ENCODE results near the gene PSMD11. TPM values are rescaled to one million over a fixed set of nuclear protein-coding genes. Genes with fewer than 3 reads are reported as not detected.
A peak's percentile ranks its signal among the peaks of the same experiment; 100 is the strongest.
"Not testable (repeated sequence)": the region's sequence is repeated elsewhere in the genome, so short reads cannot be mapped to it uniquely, and the experiment has no call there.

PSMD11 gene
- total RNA-seq, 2 experiments from 2014 or later, result 81.0 to 137 TPM

DNA sequence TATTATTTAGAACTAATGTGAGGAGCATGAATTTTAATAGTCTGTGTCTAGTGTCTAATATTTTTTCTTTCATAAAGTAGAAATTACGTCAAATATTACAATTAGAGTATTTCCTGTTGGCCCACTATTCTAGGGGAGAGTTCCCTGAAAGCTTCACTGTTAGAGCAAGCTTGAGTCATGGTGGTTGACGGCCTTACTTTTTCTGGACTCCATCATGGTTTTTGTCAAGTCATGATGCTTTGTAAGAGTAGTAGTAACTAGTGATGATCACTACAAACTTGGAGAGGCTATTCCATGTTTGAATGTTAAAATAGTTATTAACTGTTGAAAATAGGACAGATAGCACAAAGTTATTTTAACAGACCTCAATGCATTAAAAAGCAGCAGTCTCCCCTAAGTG is 1.7 kb downstream of the PSMD11 start:
- Histone ChIP-seq H3K4me3 (ENCODE audit: low read depth, low read length, poor library complexity, severe bottlenecking) (peak overlapping the region; percentile 99), H3K9me3 (ENCODE audit: low read length) (no peaks in the 10 kb centered on the region), H3K4me1 (ENCODE audit: insufficient read depth, low read length, poor library complexity, severe bottlenecking) (peaks cover 25% of the 10 kb centered on the region), H3K36me3 (ENCODE audit: insufficient read depth, low read length) (peaks cover 54% of the 10 kb centered on the region), H3K9me2 (ENCODE audit: insufficient read depth, low read length) (no peaks in the 10 kb centered on the region), H3K27ac (ENCODE audit: low read depth, low read length, poor library complexity, severe bottlenecking) (no peak overlapping the region), H3K4me2 (ENCODE audit: low read length) (peak overlapping the region; percentile 91), H2AFZ (ENCODE audit: low read length) (no peak overlapping the region), H3K79me2 (ENCODE audit: insufficient read depth, low read depth, low read length) (peaks cover 56% of the 10 kb centered on the region), H4K20me1 (ENCODE audit: insufficient read depth, low read length) (peaks cover 22% of the 10 kb centered on the region; the same call in 1 of the 2 replicates)
- ChIA-PET POLR2A (interaction anchor here (0.6 kb wide), 1 partner anchor 23 kb away, joined by 3 read pairs; no protein-coding TSS in a partner anchor), CTCF (ENCODE audit: unreplicated experiment) (no interaction called here)
- DNase-seq (ENCODE audit: low spot score), result peak; percentile 11
- TF ChIP-seq, protein P1, sequence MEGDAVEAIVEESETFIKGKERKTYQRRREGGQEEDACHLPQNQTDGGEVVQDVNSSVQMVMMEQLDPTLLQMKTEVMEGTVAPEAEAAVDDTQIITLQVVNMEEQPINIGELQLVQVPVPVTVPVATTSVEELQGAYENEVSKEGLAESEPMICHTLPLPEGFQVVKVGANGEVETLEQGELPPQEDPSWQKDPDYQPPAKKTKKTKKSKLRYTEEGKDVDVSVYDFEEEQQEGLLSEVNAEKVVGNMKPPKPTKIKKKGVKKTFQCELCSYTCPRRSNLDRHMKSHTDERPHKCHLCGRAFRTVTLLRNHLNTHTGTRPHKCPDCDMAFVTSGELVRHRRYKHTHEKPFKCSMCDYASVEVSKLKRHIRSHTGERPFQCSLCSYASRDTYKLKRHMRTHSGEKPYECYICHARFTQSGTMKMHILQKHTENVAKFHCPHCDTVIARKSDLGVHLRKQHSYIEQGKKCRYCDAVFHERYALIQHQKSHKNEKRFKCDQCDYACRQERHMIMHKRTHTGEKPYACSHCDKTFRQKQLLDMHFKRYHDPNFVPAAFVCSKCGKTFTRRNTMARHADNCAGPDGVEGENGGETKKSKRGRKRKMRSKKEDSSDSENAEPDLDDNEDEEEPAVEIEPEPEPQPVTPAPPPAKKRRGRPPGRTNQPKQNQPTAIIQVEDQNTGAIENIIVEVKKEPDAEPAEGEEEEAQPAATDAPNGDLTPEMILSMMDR (conservative IDR thresholded peaks at IDR 0.05; ENCODE audit: low read length), result no peak
- TF ChIP-seq EZH2phosphoT487 (IDR thresholded peaks at IDR 0.05; ENCODE audit: borderline replicate concordance, low read depth, low read length), result no peak
- BruUV-seq (replicated peaks), result no TSS peak
- intact Hi-C loops (cut with micrococcal nuclease; ENCODE audit: unreplicated experiment), result no loop called here

DNA sequence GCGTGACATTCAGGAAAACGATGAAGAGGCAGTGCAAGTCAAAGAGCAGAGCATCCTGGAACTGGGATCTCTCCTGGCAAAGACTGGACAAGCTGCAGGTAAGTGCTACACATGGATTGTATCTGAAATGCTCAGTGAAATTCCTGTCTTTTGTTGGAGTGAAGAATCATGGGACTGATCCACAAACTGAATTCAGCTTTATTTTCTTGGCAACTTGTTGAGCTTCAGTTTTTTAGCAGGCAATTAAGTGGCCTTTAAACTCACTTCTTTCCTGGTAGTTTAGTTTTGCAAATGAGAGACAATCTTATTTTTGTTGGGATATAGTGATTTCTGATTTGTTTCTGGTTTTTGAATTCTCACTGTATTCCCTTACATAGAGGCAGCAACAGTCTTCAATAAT is 2.6 kb downstream of the PSMD11 start:
- peaks cover 65% of the 10 kb centered on the region for H3K79me2 ChIP-seq (ENCODE audit: insufficient read depth, low read depth, low read length)
- peaks cover 22% of the 10 kb centered on the region; the same call in 1 of the 2 replicates for H4K20me1 ChIP-seq (ENCODE audit: insufficient read depth, low read length)
- no peaks in the 10 kb centered on the region for H3K9me3 ChIP-seq (ENCODE audit: low read length)
- H2AFZ ChIP-seq (ENCODE audit: low read length), result no peak overlapping the region
- peak overlapping the region; percentile 99 for H3K4me3 ChIP-seq (ENCODE audit: low read depth, low read length, poor library complexity, severe bottlenecking)
- H3K36me3 ChIP-seq (ENCODE audit: insufficient read depth, low read length), result peaks cover 64% of the 10 kb centered on the region
- peaks cover 25% of the 10 kb centered on the region for H3K4me1 ChIP-seq (ENCODE audit: insufficient read depth, low read length, poor library complexity, severe bottlenecking)
- no peak overlapping the region for H3K27ac ChIP-seq (ENCODE audit: low read depth, low read length, poor library complexity, severe bottlenecking)
- TF ChIP-seq, protein P1 (conservative IDR thresholded peaks at IDR 0.05; ENCODE audit: low read length), result no peak
- no peak for TF ChIP-seq EZH2phosphoT487 (IDR thresholded peaks at IDR 0.05; ENCODE audit: borderline replicate concordance, low read depth, low read length)
- intact Hi-C loops (cut with micrococcal nuclease; ENCODE audit: unreplicated experiment), result no loop called here
- CTCF ChIA-PET (ENCODE audit: unreplicated experiment), result no interaction called here
- no peak for DNase-seq (ENCODE audit: low spot score)
- no TSS peak for BruUV-seq (replicated peaks)
- no peaks in the 10 kb centered on the region for H3K9me2 ChIP-seq (ENCODE audit: insufficient read depth, low read length)
- POLR2A ChIA-PET, result no interaction called here
- H3K4me2 ChIP-seq (ENCODE audit: low read length), result peak overlapping the region; percentile 91

DNA sequence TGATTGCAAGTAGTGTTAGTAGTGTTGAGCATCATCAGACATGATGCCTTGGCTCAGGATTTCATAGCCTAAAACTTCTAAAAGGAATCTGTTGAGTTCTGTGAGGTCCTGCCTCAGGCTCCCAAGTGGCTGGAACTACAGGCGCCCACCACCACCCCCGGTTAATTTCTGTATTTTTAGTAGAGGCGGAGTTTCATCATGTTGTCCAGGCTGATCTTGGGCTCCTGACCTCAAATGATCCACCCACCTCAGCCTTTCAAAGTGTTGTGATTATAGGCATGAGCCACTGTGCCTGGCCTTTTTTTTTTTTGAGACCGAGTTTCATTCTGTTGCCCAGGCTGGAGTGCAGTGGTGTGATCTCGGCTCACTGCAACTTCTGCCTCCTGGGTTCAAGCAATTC is 5.7 kb downstream of the PSMD11 start:
- intact Hi-C loops (cut with micrococcal nuclease; ENCODE audit: unreplicated experiment), result no loop called here
- Histone ChIP-seq H2AFZ (ENCODE audit: low read length) (no peak overlapping the region), H3K9me2 (ENCODE audit: insufficient read depth, low read length) (no peaks in the 10 kb centered on the region), H3K4me3 (ENCODE audit: low read depth, low read length, poor library complexity, severe bottlenecking) (no peak overlapping the region), H3K27ac (ENCODE audit: low read depth, low read length, poor library complexity, severe bottlenecking) (no peak overlapping the region), H4K20me1 (ENCODE audit: insufficient read depth, low read length) (peaks cover 21% of the 10 kb centered on the region), H3K36me3 (ENCODE audit: insufficient read depth, low read length) (peaks cover 94% of the 10 kb centered on the region), H3K4me2 (ENCODE audit: low read length) (no peak overlapping the region), H3K9me3 (ENCODE audit: low read length) (no peaks in the 10 kb centered on the region), H3K4me1 (ENCODE audit: insufficient read depth, low read length, poor library complexity, severe bottlenecking) (peaks cover 20% of the 10 kb centered on the region), H3K79me2 (ENCODE audit: insufficient read depth, low read depth, low read length) (peaks cover 66% of the 10 kb centered on the region)
- no TSS peak for BruUV-seq (replicated peaks)
- DNase-seq (ENCODE audit: low spot score), result no peak
- ChIA-PET CTCF (ENCODE audit: unreplicated experiment) (no interaction called here), POLR2A (no interaction called here)
- no peak for TF ChIP-seq EZH2phosphoT487 (IDR thresholded peaks at IDR 0.05; ENCODE audit: borderline replicate concordance, low read depth, low read length)
- TF ChIP-seq, protein P1 (conservative IDR thresholded peaks at IDR 0.05; ENCODE audit: low read length), result no peak

DNA sequence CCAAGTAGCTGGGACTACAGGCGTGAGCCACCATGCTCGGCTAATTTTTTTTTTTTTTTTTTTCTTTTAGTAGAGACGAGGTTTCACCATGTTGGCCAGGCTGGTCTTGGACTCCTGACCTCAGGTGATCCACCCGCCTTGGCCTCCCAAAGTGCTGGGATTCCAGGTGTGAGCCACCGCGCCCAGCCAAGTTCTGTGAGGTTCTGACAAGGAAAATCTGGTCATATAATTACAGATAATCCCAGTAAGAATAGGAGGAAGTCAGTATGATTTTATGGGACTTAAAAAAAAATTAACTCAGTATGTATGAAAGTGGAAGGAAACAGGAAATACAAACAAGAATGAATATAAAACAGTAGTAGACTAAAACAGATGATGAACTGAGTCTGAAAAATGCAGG is 6.1 kb downstream of the PSMD11 start:
- H3K27ac ChIP-seq (ENCODE audit: low read depth, low read length, poor library complexity, severe bottlenecking); BruUV-seq (replicated peaks); intact Hi-C loops (cut with micrococcal nuclease; ENCODE audit: unreplicated experiment); H2AFZ ChIP-seq (ENCODE audit: low read length); H3K4me3 ChIP-seq (ENCODE audit: low read depth, low read length, poor library complexity, severe bottlenecking); CTCF ChIA-PET (ENCODE audit: unreplicated experiment); H3K4me2 ChIP-seq (ENCODE audit: low read length); DNase-seq (ENCODE audit: low spot score); H3K9me3 ChIP-seq (ENCODE audit: low read length); H3K9me2 ChIP-seq (ENCODE audit: insufficient read depth, low read length); POLR2A ChIA-PET: not testable (repeated sequence)
- Histone ChIP-seq H3K4me1 (ENCODE audit: insufficient read depth, low read length, poor library complexity, severe bottlenecking) (peaks cover 20% of the 10 kb centered on the region), H3K79me2 (ENCODE audit: insufficient read depth, low read depth, low read length) (peaks cover 65% of the 10 kb centered on the region), H3K36me3 (ENCODE audit: insufficient read depth, low read length) (peaks cover 98% of the 10 kb centered on the region), H4K20me1 (ENCODE audit: insufficient read depth, low read length) (peaks cover 17% of the 10 kb centered on the region)

Data from OCI-LY7 (cell line).